Stimulated activated CD8-positive, alpha-beta memory T cell treated with anti-CD3 and anti-CD28 coated beads, Interleukin-7, amount 100 ng/mL, for 1 hour (primary cell): ENCODE measurements around the gene CIC.
"Not testable (repeated sequence)": the region's sequence is repeated elsewhere in the genome, so short reads cannot be mapped to it uniquely, and the experiment has no call there.

Source experiments
- DNase-seq, 2 donors: peaks; one replicate each; pipeline ENCODE4 v3.0.0-alpha.2; 2020; ENCODE audit warnings: low read depth in 2 of 2

Gene CIC

DNA sequence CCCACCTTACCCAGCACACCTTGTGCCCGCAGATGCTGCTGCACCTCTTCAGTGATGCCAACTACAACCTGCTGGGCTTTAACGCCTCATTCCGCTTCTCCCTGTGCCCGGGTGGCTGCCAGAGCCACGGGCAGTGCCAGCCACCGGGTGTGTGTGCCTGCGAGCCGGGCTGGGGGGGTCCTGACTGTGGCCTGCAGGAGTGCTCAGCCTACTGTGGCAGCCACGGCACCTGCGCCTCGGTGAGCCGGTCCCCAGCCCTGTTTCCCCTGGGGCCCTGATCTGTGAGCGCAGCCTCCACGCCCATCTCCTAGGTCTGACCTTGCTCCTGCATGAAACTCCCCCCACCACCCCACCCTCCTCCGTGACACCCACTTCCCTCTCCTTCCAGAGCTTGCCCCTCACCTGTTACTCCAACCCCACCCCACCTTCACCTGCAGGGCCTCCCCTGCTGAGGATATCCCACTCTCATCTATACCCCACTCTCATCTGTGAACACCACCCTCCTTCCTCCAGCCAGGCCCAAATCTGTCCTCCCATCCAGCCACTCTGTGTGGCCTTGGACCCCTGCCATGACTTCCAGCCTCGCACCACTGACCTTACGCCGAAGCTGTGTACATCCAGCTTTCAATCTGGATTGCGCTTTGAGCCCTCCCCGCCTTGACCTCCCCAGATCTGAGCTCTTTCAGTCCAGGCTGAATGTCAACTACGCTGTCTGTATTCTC lies 65.1 kb downstream of the CIC start:
- no peak for DNase-seq

DNA sequence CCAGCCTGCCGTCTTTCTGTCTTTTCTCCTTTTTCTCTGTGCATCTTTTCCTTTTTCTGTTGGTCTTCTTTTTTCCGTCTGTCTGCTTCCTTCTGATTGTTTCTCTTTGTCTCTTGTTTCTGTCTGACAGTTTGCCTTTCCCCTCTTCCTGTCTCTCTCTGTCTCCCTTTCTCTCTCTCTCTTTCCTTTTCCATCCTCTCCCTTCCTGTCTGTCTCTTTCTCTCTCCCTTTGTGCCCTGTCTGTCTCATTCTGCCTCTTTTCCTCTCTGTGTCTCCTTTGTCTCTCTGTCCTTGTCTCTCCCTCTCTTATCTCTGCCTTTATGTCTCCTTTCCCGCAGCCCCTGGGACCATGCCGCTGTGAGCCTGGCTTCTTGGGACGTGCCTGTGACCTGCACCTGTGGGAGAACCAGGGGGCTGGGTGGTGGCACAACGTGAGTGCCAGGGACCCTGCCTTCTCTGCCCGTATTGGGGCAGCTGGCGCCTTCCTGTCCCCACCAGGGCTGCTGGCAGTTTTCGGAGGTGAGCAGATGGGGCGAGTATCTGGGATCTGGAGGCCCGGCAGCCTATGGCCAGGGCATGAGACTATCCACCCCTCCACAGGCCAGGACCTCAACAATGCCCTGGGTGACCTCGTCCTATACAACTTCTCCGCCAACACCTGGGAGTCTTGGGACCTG lies 65.8 kb downstream of the CIC start:
- DNase-seq = no peak

DNA sequence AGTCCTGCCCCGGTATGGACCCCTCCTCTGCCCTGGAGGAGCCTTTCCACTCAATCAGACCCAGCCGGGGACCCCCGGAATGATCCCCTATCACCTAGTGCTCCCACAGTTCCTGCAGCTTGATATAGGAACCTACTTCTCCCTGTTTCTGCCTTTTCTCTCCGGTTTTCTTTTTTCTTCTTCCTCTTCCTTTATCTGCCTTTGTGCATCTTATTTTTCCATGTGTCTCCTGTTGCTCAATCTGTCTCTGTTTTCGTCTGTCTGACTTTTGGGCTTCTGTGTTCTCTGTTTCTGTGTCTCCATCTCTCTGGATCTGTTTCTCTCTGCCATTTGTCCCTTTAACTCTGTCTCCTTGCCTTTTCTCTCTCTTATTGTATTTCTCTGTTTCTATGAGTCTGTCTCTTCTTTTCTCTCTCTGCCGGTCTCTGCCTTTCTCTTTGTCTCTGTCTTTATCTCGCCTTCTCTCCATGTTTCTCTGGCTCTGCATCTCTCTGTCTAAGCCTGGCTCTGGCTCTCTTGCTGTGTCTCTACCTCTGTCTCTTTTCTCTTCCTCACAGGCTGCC lies 66.4 kb downstream of the CIC start:
- no peak for DNase-seq

DNA sequence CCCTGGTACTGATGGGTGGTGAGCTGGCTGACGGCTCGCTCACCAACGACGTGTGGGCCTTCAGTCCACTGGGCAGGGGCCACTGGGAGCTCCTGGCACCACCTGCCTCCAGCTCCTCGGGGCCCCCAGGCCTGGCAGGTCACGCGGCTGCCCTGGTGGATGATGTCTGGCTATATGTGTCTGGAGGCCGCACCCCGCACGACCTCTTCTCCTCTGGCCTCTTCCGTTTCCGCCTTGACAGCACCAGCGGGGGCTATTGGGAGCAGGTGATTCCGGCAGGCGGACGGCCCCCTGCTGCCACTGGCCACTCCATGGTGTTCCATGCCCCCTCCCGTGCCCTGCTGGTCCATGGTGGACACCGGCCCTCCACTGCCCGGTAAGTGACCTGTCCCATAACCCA lies 66.9 kb downstream of the CIC start:
- DNase-seq = no peak

DNA sequence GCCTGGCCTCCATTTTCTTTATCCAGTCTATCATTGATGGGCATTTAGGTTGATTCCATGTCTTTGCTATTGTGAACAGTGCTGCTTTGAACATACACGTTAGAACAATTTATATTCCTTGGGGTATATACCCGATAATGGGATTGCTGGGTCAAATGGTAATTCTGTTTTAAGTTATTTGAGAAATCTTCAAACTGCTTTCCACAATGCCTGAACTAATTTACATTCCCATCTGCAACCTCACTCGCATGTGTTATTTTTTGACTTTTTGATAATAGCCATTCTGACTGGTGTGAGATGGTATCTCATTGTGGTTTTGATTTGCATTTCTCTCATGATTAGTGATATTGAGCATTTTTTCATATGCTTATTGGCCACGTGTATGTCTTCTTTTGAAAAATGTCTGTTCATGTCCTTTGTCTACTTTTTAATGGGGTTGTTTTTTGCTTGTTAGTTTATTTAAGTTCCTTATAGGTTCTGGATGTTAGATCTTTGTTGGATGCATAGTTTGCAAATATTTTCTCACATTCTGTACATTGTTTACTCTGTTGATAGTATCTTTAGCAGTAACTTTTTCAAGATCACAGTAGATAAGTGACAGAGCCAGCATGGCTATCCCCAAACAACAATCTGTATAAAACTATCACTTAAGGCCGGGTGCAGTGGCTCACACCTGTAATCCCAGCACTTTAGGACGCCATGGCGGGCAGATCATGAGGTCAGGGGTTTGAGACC lies 70.2 kb downstream of the CIC start:
- not testable (repeated sequence) for DNase-seq

DNA sequence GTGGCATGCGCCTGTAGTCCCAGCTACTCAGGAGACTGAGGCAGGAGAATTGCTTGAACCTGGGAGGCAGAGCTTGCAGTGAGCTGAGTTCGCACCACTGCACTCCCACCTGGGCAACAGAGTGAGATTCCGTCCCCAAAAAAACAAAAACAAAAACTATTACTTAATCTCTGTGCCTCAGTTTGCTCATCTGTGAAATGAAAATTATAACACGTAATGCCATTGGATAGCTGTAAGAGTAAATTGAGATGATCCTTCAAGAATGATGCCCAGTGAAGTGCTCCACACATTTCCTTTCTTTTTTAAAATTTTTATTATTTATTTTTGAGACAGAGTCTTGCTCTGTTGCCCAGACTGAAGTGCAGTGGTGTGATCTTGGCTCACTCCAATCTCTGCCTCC lies 70.9 kb downstream of the CIC start:
- not testable (repeated sequence) for DNase-seq

DNA sequence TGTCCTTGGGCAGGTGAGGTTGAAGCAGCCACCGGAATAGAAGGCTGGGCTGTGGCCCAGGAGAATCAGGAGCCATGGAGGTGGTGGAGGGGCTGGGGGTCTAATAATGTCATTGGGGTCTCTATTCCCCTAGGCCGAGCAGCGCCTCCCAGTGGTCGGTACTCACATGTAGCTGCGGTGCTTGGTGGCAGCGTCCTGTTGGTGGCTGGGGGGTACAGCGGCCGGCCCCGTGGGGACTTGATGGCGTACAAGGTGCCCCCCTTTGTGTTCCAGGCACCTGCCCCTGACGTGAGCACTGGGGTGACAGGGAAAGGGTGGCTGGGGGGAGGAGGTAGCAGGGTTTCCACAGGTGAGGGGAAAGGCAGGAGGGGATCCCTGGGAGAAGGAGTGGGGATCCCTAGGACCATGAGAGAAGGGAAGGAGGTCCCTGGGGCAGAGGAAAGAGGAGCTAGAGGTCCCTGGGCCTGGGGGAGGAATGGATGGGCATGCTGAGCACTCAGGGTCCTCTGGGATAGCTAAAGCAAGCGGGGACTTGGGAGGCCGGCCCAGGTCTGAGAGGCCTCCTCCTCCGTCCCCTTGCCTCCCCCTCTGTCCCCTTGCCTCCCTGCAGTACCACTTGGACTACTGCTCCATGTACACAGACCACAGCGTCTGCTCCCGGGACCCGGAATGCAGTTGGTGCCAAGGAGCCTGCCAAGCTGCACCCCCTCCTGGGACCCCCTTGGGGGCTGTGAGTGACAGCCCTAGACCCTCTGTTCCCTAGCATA lies 74.5 kb downstream of the CIC start:
- no peak for DNase-seq

DNA sequence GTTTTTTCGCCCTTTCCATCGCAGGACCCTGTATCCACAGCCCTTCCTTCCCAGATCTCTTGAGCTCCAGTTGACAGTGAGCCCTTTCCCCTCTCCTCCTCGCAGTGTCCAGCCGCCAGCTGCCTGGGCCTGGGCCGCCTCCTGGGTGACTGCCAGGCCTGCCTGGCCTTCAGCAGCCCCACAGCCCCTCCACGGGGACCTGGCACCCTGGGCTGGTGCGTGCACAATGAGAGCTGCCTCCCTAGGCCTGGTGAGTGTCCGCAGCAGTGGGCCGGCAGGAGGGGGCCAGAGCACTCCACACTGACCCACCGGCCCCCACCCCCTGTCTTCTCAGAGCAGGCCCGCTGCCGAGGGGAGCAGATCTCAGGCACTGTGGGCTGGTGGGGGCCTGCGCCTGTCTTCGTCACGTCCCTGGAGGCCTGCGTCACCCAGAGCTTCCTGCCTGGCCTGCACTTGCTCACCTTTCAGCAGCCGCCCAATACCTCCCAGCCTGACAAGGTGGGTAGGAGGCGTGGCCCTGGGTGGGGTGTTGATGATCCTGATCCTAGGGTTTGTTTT lies 75.4 kb downstream of the CIC start:
- DNase-seq = no peak
